GM13977 (cell line): Measurements from ENCODE around the gene CUTA.

Source experiments
- DNase-seq: peaks from one replicate; pipeline ENCODE4 v3.0.0; 2012; ENCODE audit warnings: low spot score
- CTCF ChIP-seq: IDR thresholded peaks from 2 replicates; pipeline ENCODE4 v1.5.1; 2012; ENCODE audit warnings: mild to moderate bottlenecking, control low read depth; ENCODE audit not compliant: insufficient read depth; ENCODE audit errors: extremely low read depth, missing control alignments
- in situ Hi-C: fragments of 300-500 bp; cut with MboI; formaldehyde crosslinking; loops from one replicate; pipeline ENCODE4 v1.12.0; 2022; ENCODE audit warnings: low sequenced_read_pairs, low pct_unique_long_range_greater_than_20kb, mixed read lengths, inconsistent platforms; ENCODE audit not compliant: unreplicated experiment

CUTA gene

GRCh38 chr6:33417128-33417902 lies 592 bp downstream of the CUTA start:
- in situ Hi-C loops: no loop called here
- TF ChIP-seq CTCF: no peak
- DNase-seq: no peak

GRCh38 chr6:33416386-33417127 lies 1.4 kb downstream of the CUTA start:
- in situ Hi-C loops: no loop called here
- TF ChIP-seq CTCF: no peak

GRCh38 chr6:33415831-33416230 lies 2.1 kb downstream of the CUTA start:
- in situ Hi-C loops: no loop called here
- no peak for TF ChIP-seq CTCF
- no peak for DNase-seq

More at GRCh38 chr6:33416386-33417127, 1.4 kb downstream of the CUTA start:
- peak; percentile 66 for DNase-seq

DNA sequence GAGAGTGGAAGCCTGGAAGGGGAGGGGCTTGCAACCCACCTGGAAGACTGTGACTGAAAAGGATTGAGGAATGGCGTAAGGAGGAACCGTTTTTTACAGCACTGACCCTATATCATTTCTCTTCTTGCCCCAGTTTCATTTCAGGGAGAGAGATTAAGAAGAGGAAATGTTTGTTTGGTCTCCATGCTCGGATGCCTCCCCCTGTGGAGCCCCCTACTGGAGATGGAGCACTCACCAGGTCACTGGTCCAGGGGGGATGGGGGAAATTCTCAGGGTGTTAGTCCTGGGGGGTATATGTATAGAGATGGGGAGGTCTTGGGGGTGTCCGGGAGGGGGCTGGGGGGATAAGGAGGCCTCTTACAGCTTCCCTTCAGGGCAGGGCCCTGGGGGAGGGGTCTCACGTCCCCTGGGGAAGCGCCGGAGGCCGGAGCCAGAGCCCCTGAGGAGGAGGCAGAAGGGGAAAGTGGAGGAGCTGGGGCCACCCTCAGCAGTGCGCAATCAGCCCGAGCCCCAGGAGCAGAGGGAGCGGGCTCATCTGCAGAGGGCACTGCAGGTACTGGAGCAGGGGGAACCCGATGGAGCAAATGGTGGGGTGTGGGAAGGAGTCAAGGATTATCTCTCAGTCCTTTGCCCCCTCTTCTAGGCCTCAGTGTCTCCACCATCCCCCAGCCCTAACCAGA lies 3.2 kb downstream of the CUTA start:
- no peak for DNase-seq
- in situ Hi-C loops: no loop called here
- TF ChIP-seq CTCF: peak; percentile 40

DNA sequence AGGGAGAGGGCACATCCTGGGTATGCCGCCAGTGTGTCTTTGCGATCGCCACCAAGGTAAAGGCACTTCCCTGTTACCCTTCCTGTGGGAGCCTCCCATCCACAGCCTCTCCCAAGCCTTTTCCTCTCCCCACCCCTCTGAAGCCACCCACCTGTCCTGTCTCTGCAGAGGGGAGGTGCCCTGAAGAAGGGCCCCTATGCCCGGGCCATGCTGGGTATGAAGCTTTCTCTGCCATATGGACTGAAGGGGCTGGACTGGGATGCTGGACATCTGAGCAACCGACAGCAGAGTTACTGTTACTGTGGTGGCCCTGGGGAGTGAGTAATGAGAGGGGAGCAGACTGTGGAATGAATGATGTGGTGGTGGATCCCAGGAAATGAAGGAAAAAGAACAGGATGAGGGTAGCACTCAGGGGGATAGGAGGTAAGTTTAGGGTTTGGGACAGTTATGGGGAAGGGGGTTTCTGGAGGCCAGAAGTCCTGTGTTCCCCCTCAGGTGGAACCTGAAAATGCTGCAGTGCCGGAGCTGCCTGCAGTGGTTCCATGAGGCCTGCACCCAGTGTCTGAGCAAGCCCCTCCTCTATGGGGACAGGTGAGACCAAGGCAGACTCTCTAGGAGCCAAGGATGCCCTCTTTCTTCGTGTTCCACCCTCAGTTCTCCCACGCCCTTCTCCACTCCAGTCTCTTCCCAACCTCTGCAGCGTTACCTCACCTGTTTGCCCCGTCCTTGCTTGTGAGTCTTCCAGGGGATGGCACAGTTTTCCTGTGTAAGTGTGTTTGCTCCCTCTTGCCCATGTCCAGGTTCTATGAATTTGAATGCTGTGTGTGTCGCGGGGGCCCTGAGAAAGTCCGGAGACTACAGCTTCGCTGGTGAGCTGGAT lies 4.4 kb downstream of the CUTA start:
- no peak for DNase-seq
- TF ChIP-seq CTCF: no peak
- in situ Hi-C loops: no loop called here
